Gastrocnemius medialis (tissue), 4 donors: ENCODE results near the gene RNU1-1.
"Not testable (repeated sequence)": the region's sequence is repeated elsewhere in the genome, so short reads cannot be mapped to it uniquely, and the experiment has no call there.

Experiments
- CTCF ChIP-seq, 5 experiments: fragments of 450-650 bp in 3 of 5; fragments of 200-600 bp in 2 of 5; sonication (generic) in 2 of 5; IDR thresholded peaks in 4 of 5; conservative IDR thresholded peaks in 1 of 5; 1 replicate in 4 of 5; 2 replicates in 1 of 5; pipeline ENCODE4 v1.5.1; 2016 to 2019; ENCODE audit warnings: antibody characterized with exemption in 5 of 5, mild to moderate bottlenecking in 3 of 5, moderate library complexity in 3 of 5
- POLR2A ChIP-seq, 2 donors: fragments of 450-650 bp; IDR thresholded peaks; one replicate each; pipeline ENCODE4 v1.6.1; 2017; ENCODE audit warnings: antibody characterized with exemption in 2 of 2, mild to moderate bottlenecking in 2 of 2, moderate library complexity in 2 of 2

- TF ChIP-seq CTCF (IDR thresholded peaks at IDR 0.05 in 4 of 5, conservative IDR thresholded peaks at IDR 0.05 in 1 of 5); POLR2A (IDR thresholded peaks at IDR 0.05): not testable (repeated sequence)
These were observed 13.6 kb downstream of the RNU1-1 start for GRCh38 chr1:16500466-16500865.
